Measurements from ENCODE around the gene PCNX2.

- no peak for TF ChIP-seq CTCF (IDR thresholded peaks at IDR 0.05)
- no peak for TF ChIP-seq EP300 (IDR thresholded peaks at IDR 0.05)
Measured at GRCh38 chr1:233190987-233191386, 104.5 kb downstream of the PCNX2 start.
